Hepatocyte (in vitro differentiated cells): ENCODE measurements around the gene EML6.

Source experiments
- CTCF ChIP-seq: fragments of 200-600 bp; sonication (generic); IDR thresholded peaks from 2 replicates; pipeline ENCODE4 v1.5.1; 2016; ENCODE audit warnings: antibody characterized with exemption, mild to moderate bottlenecking; ENCODE audit not compliant: poor library complexity
- EZH2 ChIP-seq: fragments of 200-600 bp; sonication (generic); IDR thresholded peaks from 2 replicates; pipeline ENCODE4 v1.6.1; 2016; ENCODE audit warnings: antibody characterized with exemption, mild to moderate bottlenecking, borderline replicate concordance
- EZH2phosphoT487 ChIP-seq: fragments of 200-600 bp; sonication (generic); IDR thresholded peaks from one replicate; pipeline ENCODE4 v1.6.1; 2018; ENCODE audit warnings: antibody characterized with exemption, mild to moderate bottlenecking, low read depth, moderate library complexity; ENCODE audit not compliant: unreplicated experiment, severe bottlenecking

- TF ChIP-seq CTCF (no peak), EZH2phosphoT487 (no peak), EZH2 (no peak)
Measured at GRCh38 chr2:54988612-54989011, 265.1 kb downstream of the EML6 start.
